HG03097 (cell line): ENCODE data around the gene PDE4D.
"Not testable (repeated sequence)": the region's sequence is repeated elsewhere in the genome, so short reads cannot be mapped to it uniquely, and the experiment has no call there.

Experiments
- ATAC-seq: cut with Tn5 transposase; IDR thresholded peaks from one replicate; pipeline ENCODE4 v1.9.1; 2021; ENCODE audit not compliant: unreplicated experiment, low FRiP score

The PDE4D gene

DNA sequence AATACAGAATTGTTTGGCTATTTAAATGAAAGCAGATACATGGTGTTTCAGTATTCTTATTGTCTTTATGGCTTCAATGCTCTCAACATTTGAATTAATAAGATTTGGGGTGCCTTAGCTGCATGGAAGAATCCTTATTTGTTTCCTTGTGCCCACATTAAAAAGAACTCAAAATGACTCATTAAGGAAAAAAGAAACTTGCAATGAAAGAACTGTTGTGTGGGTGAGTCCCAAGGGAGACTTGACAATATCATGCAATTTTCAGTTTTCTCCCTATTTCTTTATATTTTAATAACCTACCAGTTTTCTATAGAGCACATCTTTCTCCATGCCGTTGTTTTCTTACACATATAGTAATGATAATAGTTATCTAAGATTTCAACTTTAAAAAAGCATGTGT, 404.0 kb downstream of the PDE4D start:
- no peak for ATAC-seq

GRCh38 chr5:59487772-59488729, 405.5 kb downstream of the PDE4D start:
- no peak for ATAC-seq

DNA sequence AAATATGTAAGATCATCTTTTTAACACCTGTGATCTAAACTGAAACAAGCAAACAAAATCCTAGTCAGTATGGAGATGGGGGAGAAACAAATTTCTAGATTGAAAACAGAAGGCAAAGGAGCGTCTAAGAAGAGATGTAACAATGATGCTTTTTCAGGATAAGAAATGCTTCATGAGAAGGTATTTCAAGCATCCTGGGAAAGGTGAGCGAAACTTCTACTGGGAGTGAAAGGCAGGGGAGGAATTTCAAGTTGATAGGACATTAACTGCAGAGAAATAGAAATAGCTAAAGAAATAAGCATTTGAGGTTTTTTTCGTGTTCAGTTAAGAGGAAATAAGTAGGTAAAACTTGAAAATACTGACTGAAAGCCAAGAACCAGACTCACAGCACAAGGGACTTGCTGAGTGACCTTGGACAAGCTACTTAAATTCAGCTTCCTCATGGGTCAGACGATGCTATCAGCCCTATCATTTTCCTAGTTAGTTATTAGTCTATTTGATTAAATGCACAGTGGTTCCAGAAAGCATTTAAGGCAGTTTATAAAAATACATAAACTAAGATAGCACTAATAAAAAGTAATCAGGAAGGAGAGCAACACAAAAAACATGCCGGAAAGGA, 406.3 kb downstream of the PDE4D start:
- ATAC-seq = no peak

- no peak for ATAC-seq
Measured at GRCh38 chr5:59486508-59486907, 407.0 kb downstream of the PDE4D start.

- ATAC-seq = no peak
Measured at GRCh38 chr5:59485629-59486439, 407.7 kb downstream of the PDE4D start.

GRCh38 chr5:59485107-59485506, 408.4 kb downstream of the PDE4D start:
- no peak for ATAC-seq

GRCh38 chr5:59484618-59485017, 408.9 kb downstream of the PDE4D start:
- no peak for ATAC-seq

GRCh38 chr5:59483971-59484472, 409.5 kb downstream of the PDE4D start:
- ATAC-seq = no peak

DNA sequence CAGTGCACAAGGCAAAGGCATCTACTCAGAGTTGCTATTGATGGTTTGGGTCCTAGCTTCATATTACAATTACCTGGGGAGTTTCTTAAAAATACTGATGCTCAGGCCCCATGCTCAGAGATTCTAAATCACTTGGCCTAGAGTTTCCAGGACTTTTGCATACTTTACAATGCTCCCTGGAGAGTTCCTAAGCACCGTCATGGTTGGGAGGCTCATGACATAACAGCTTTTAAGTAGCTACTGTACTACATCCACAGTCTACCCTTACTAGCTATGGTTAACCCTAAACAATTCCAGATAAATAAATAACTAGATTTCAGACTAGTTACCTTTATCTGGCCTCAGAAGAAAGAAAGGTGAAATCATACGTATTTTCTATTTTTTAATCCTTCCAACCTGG, 414.4 kb downstream of the PDE4D start:
- no peak for ATAC-seq

- ATAC-seq = no peak
Measured at GRCh38 chr5:59474324-59474723, 419.2 kb downstream of the PDE4D start.

- ATAC-seq = no peak
Measured at GRCh38 chr5:59473611-59474010, 419.9 kb downstream of the PDE4D start.

DNA sequence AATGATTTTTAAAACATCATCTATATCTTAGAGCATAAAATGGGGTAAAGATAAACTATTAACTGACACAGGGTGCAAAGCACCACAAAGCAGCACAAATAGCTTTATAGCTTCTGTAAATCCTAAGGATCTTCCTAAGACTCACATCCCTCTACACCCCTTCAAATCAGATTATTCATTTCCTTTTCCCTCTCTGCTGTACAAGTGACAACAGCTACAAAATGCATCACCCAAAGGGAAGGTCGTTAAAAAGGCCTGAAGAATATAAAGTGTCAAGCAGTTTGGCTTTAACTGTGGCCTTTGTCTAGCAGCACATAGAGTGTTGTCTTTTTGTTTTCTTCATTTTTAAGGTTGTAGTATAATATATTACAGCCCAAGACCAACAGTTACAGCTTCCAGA, 422.1 kb downstream of the PDE4D start:
- ATAC-seq = no peak

DNA sequence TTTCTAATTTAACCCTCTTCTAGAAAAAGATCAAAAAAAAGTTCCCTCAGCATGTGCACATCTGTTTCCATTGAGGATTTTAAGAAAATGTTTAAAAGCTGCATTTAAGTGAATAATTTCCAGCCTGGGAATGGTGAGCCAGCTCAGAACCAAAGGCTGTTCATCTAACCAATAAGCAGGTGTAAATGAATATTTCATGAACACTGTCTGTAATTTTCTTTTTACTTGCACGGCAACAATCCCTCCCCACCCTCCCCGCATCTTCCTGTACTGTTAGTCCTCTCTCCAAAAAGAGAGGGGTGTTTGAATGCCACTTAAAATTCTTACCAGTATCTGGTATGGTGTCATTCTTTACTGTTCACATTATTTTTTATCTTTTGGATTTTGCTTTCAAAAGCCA, 425.6 kb downstream of the PDE4D start:
- ATAC-seq = no peak

GRCh38 chr5:59466271-59466670, 427.3 kb downstream of the PDE4D start:
- no peak for ATAC-seq

DNA sequence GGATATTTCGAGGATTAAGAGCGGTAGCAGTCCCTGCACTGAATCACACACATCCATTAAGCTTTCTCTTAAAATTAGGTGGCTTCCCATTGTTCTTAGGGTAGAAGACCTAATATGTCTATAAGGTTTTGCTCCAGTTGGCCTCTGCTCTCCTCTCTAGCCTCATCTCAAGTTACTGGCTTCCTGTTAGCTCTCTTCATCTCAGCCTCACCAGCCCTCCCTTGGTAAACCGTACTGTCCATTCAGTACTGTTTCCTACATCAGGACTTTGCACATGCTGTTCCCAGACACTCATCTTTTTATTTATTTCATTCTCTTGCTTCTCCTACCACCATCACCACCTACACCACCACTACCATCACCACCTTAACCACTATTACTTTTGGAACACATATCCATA, 428.6 kb downstream of the PDE4D start:
- no peak for ATAC-seq

- ATAC-seq = not testable (repeated sequence)
Measured at GRCh38 chr5:59463618-59464166, 429.8 kb downstream of the PDE4D start.

- no peak for ATAC-seq
Measured at GRCh38 chr5:59462956-59463355, 430.6 kb downstream of the PDE4D start.

DNA sequence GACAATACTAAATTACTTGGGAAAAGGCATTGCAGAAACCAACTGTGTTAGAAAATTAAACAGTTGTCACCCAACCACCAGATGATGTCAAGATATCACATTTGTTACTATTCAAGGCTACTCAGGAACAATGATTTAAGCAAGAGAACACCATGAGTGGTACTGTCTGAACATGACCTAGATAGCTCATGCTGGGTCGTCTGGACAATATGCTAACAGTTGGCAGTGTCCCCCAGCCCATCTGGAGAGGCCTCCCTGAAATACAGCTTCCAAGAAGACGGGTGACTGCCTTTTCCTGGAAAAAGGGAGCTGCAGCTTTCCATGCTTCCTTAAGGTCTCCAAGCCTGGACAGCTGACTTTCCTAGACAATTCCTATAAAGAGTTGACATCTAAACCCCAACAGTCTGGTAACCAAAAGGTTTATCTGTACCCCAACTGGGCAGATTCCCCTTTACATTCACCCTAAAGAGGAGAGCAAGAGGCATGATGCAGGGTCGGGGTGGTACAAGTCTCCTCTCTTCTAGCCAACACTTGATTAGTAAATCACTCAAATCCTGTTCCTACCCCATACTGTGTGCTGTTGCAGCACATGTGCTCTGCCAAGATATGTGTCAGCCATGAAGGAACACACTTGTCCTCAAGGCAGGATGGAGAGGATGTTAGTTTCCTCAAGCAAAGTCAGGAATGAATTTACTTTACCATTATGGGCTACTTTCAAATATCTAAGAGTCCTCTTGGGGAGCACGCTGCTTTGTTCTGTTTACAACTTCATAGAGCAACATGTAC, 433.0 kb downstream of the PDE4D start:
- ATAC-seq = no peak

DNA sequence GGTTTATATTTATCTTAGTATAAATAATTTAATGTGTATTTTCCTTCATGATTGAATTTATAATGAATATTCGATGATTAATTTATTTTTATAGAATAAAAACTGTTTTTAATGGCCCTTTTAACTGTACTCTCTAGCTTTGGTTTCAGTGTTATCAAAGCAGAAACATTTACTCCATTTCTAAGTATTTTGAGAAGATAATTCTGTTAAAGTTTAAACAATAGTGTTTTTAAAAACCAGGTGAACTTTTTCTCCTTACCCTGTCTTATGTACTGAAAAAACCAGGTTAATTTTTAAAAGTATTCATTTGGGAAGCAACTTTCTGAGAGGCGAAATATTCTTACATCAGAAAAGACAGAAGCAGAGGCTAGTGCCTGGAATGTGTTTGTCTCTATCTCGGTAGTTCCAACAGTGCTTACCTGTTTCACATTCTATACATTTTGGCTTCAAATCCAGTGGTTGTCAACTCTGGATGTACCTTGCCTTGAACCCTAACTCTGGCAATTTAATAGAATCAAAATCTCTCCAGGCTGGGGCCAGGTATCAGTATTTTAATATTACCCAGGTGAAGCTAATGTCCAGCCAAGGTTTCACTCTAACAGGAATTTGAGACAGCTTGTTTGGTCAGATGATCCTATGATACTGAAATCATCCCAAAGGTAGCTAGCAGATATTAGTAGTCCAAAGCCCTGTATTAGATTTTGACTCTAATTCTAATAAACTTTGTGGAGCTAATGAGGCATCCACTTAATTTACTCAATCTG, 434.4 kb downstream of the PDE4D start:
- ATAC-seq = no peak
